ENCODE data around the gene CDH9.

Gene CDH9

GRCh38 chr5:26955161-26955560 lies 83.2 kb downstream of the CDH9 start:
- Histone ChIP-seq H3K36me3 (ENCODE audit: control insufficient read depth, insufficient read depth, low read length) (no peaks in the 10 kb centered on the region), H3K9ac (ENCODE audit: low read depth, low read length) (no peak overlapping the region), H3K27me3 (ENCODE audit: control insufficient read depth, insufficient read depth, low read length) (no peaks in the 10 kb centered on the region), H3K27ac (ENCODE audit: low read depth, low read length) (no peak overlapping the region), H3K4me3 (ENCODE audit: low read depth, low read length) (no peak overlapping the region), H3K4me1 (ENCODE audit: control insufficient read depth, insufficient read depth, low read length) (no peaks in the 10 kb centered on the region), H3K9me3 (ENCODE audit: control insufficient read depth, insufficient read depth, low read length) (no peaks in the 10 kb centered on the region)

GRCh38 chr5:26948921-26949320 lies 89.5 kb downstream of the CDH9 start:
- Histone ChIP-seq H3K27me3 (ENCODE audit: control insufficient read depth, insufficient read depth, low read length) (no peaks in the 10 kb centered on the region), H3K9me3 (ENCODE audit: control insufficient read depth, insufficient read depth, low read length) (no peaks in the 10 kb centered on the region), H3K9ac (ENCODE audit: low read depth, low read length) (no peak overlapping the region), H3K4me1 (ENCODE audit: control insufficient read depth, insufficient read depth, low read length) (no peaks in the 10 kb centered on the region), H3K36me3 (ENCODE audit: control insufficient read depth, insufficient read depth, low read length) (no peaks in the 10 kb centered on the region), H3K27ac (ENCODE audit: low read depth, low read length) (no peak overlapping the region), H3K4me3 (ENCODE audit: low read depth, low read length) (no peak overlapping the region)

- Histone ChIP-seq H3K27me3 (ENCODE audit: control insufficient read depth, insufficient read depth, low read length) (no peaks in the 10 kb centered on the region), H3K36me3 (ENCODE audit: control insufficient read depth, insufficient read depth, low read length) (no peaks in the 10 kb centered on the region), H3K9ac (ENCODE audit: low read depth, low read length) (no peak overlapping the region), H3K4me1 (ENCODE audit: control insufficient read depth, insufficient read depth, low read length) (no peaks in the 10 kb centered on the region), H3K27ac (ENCODE audit: low read depth, low read length) (no peak overlapping the region), H3K9me3 (ENCODE audit: control insufficient read depth, insufficient read depth, low read length) (no peaks in the 10 kb centered on the region), H3K4me3 (ENCODE audit: low read depth, low read length) (no peak overlapping the region)
These were observed 92.5 kb downstream of the CDH9 start for GRCh38 chr5:26945901-26946300.

- H3K27ac ChIP-seq (ENCODE audit: low read depth, low read length): no peak overlapping the region
- H3K4me3 ChIP-seq (ENCODE audit: low read depth, low read length): no peak overlapping the region
- no peaks in the 10 kb centered on the region for H3K27me3 ChIP-seq (ENCODE audit: control insufficient read depth, insufficient read depth, low read length)
- H3K4me1 ChIP-seq (ENCODE audit: control insufficient read depth, insufficient read depth, low read length): no peaks in the 10 kb centered on the region
- no peaks in the 10 kb centered on the region for H3K9me3 ChIP-seq (ENCODE audit: control insufficient read depth, insufficient read depth, low read length)
- H3K9ac ChIP-seq (ENCODE audit: low read depth, low read length): no peak overlapping the region
- no peaks in the 10 kb centered on the region for H3K36me3 ChIP-seq (ENCODE audit: control insufficient read depth, insufficient read depth, low read length)
These were observed 95.9 kb downstream of the CDH9 start for GRCh38 chr5:26942481-26942880.

- no peaks in the 10 kb centered on the region for H3K27me3 ChIP-seq (ENCODE audit: control insufficient read depth, insufficient read depth, low read length)
- H3K27ac ChIP-seq (ENCODE audit: low read depth, low read length): no peak overlapping the region
- no peaks in the 10 kb centered on the region for H3K36me3 ChIP-seq (ENCODE audit: control insufficient read depth, insufficient read depth, low read length)
- H3K9ac ChIP-seq (ENCODE audit: low read depth, low read length): no peak overlapping the region
- no peaks in the 10 kb centered on the region for H3K9me3 ChIP-seq (ENCODE audit: control insufficient read depth, insufficient read depth, low read length)
- H3K4me1 ChIP-seq (ENCODE audit: control insufficient read depth, insufficient read depth, low read length): no peaks in the 10 kb centered on the region
- H3K4me3 ChIP-seq (ENCODE audit: low read depth, low read length): no peak overlapping the region
These were observed 97.4 kb downstream of the CDH9 start for GRCh38 chr5:26940994-26941393.

GRCh38 chr5:26932238-26932637 lies 106.1 kb downstream of the CDH9 start:
- Histone ChIP-seq H3K27ac (ENCODE audit: low read depth, low read length) (no peak overlapping the region), H3K36me3 (ENCODE audit: control insufficient read depth, insufficient read depth, low read length) (no peaks in the 10 kb centered on the region), H3K4me3 (ENCODE audit: low read depth, low read length) (no peak overlapping the region), H3K9ac (ENCODE audit: low read depth, low read length) (no peak overlapping the region), H3K27me3 (ENCODE audit: control insufficient read depth, insufficient read depth, low read length) (no peaks in the 10 kb centered on the region), H3K9me3 (ENCODE audit: control insufficient read depth, insufficient read depth, low read length) (no peaks in the 10 kb centered on the region; the same call in 1 of the 2 replicates), H3K4me1 (ENCODE audit: control insufficient read depth, insufficient read depth, low read length) (no peaks in the 10 kb centered on the region)

GRCh38 chr5:26921439-26921838 lies 116.9 kb downstream of the CDH9 start:
- H3K9me3 ChIP-seq (ENCODE audit: control insufficient read depth, insufficient read depth, low read length): no peaks in the 10 kb centered on the region
- H3K4me1 ChIP-seq (ENCODE audit: control insufficient read depth, insufficient read depth, low read length): no peaks in the 10 kb centered on the region

GRCh38 chr5:26903469-26903868 lies 134.9 kb downstream of the CDH9 start:
- H3K36me3 ChIP-seq (ENCODE audit: control insufficient read depth, insufficient read depth, low read length): no peaks in the 10 kb centered on the region
- no peak overlapping the region for H3K9ac ChIP-seq (ENCODE audit: low read depth, low read length)
- no peak overlapping the region for H3K4me3 ChIP-seq (ENCODE audit: low read depth, low read length)
- H3K27ac ChIP-seq (ENCODE audit: low read depth, low read length): no peak overlapping the region
- H3K27me3 ChIP-seq (ENCODE audit: control insufficient read depth, insufficient read depth, low read length): no peaks in the 10 kb centered on the region
- H3K9me3 ChIP-seq (ENCODE audit: control insufficient read depth, insufficient read depth, low read length): no peaks in the 10 kb centered on the region
- H3K4me1 ChIP-seq (ENCODE audit: control insufficient read depth, insufficient read depth, low read length): peaks cover 5% of the 10 kb centered on the region; the same call in 1 of the 2 replicates

More at GRCh38 chr5:26921439-26921838, 116.9 kb downstream of the CDH9 start:
- Histone ChIP-seq H3K9ac (ENCODE audit: low read depth, low read length) (no peak overlapping the region), H3K4me3 (ENCODE audit: low read depth, low read length) (no peak overlapping the region), H3K27ac (ENCODE audit: low read depth, low read length) (no peak overlapping the region), H3K27me3 (ENCODE audit: control insufficient read depth, insufficient read depth, low read length) (no peaks in the 10 kb centered on the region), H3K36me3 (ENCODE audit: control insufficient read depth, insufficient read depth, low read length) (no peaks in the 10 kb centered on the region)

GRCh38 chr5:26894719-26895263 lies 143.6 kb downstream of the CDH9 start:
- no peak overlapping the region for H3K27ac ChIP-seq (ENCODE audit: low read depth, low read length)
- no peak overlapping the region for H3K9ac ChIP-seq (ENCODE audit: low read depth, low read length)
- no peaks in the 10 kb centered on the region for H3K36me3 ChIP-seq (ENCODE audit: control insufficient read depth, insufficient read depth, low read length)
- no peaks in the 10 kb centered on the region for H3K27me3 ChIP-seq (ENCODE audit: control insufficient read depth, insufficient read depth, low read length)
- H3K9me3 ChIP-seq (ENCODE audit: control insufficient read depth, insufficient read depth, low read length): no peaks in the 10 kb centered on the region
- no peaks in the 10 kb centered on the region for H3K4me1 ChIP-seq (ENCODE audit: control insufficient read depth, insufficient read depth, low read length)
- H3K4me3 ChIP-seq (ENCODE audit: low read depth, low read length): no peak overlapping the region

GRCh38 chr5:26893078-26893477 lies 145.3 kb downstream of the CDH9 start:
- H3K36me3 ChIP-seq (ENCODE audit: control insufficient read depth, insufficient read depth, low read length): no peaks in the 10 kb centered on the region
- H3K4me3 ChIP-seq (ENCODE audit: low read depth, low read length): no peak overlapping the region
- no peak overlapping the region for H3K9ac ChIP-seq (ENCODE audit: low read depth, low read length)
- H3K4me1 ChIP-seq (ENCODE audit: control insufficient read depth, insufficient read depth, low read length): no peaks in the 10 kb centered on the region
- H3K27me3 ChIP-seq (ENCODE audit: control insufficient read depth, insufficient read depth, low read length): no peaks in the 10 kb centered on the region
- no peaks in the 10 kb centered on the region for H3K9me3 ChIP-seq (ENCODE audit: control insufficient read depth, insufficient read depth, low read length)
- H3K27ac ChIP-seq (ENCODE audit: low read depth, low read length): no peak overlapping the region

GRCh38 chr5:26889815-26890214 lies 148.6 kb downstream of the CDH9 start:
- H3K27ac ChIP-seq (ENCODE audit: low read depth, low read length): no peak overlapping the region
- no peaks in the 10 kb centered on the region for H3K27me3 ChIP-seq (ENCODE audit: control insufficient read depth, insufficient read depth, low read length)
- no peaks in the 10 kb centered on the region for H3K4me1 ChIP-seq (ENCODE audit: control insufficient read depth, insufficient read depth, low read length)
- H3K4me3 ChIP-seq (ENCODE audit: low read depth, low read length): no peak overlapping the region
- no peak overlapping the region for H3K9ac ChIP-seq (ENCODE audit: low read depth, low read length)
- no peaks in the 10 kb centered on the region for H3K36me3 ChIP-seq (ENCODE audit: control insufficient read depth, insufficient read depth, low read length)
- no peaks in the 10 kb centered on the region for H3K9me3 ChIP-seq (ENCODE audit: control insufficient read depth, insufficient read depth, low read length)

GRCh38 chr5:26884481-26884880 lies 153.9 kb downstream of the CDH9 start:
- no peaks in the 10 kb centered on the region for H3K27me3 ChIP-seq (ENCODE audit: control insufficient read depth, insufficient read depth, low read length)
- H3K4me3 ChIP-seq (ENCODE audit: low read depth, low read length): no peak overlapping the region
- no peak overlapping the region for H3K9ac ChIP-seq (ENCODE audit: low read depth, low read length)
- H3K27ac ChIP-seq (ENCODE audit: low read depth, low read length): no peak overlapping the region
- H3K4me1 ChIP-seq (ENCODE audit: control insufficient read depth, insufficient read depth, low read length): no peaks in the 10 kb centered on the region
- H3K9me3 ChIP-seq (ENCODE audit: control insufficient read depth, insufficient read depth, low read length): no peaks in the 10 kb centered on the region
- H3K36me3 ChIP-seq (ENCODE audit: control insufficient read depth, insufficient read depth, low read length): no peaks in the 10 kb centered on the region
